Measurements from ENCODE around the gene ACSBG1. TPM values are rescaled to one million over a fixed set of nuclear protein-coding genes. Genes with fewer than 3 reads are reported as not detected.
A peak's percentile ranks its signal among the peaks of the same experiment; 100 is the strongest.

The ACSBG1 gene
- total RNA-seq, 2 donors from 2014 or later, result 0.58 to 0.59 TPM

DNA sequence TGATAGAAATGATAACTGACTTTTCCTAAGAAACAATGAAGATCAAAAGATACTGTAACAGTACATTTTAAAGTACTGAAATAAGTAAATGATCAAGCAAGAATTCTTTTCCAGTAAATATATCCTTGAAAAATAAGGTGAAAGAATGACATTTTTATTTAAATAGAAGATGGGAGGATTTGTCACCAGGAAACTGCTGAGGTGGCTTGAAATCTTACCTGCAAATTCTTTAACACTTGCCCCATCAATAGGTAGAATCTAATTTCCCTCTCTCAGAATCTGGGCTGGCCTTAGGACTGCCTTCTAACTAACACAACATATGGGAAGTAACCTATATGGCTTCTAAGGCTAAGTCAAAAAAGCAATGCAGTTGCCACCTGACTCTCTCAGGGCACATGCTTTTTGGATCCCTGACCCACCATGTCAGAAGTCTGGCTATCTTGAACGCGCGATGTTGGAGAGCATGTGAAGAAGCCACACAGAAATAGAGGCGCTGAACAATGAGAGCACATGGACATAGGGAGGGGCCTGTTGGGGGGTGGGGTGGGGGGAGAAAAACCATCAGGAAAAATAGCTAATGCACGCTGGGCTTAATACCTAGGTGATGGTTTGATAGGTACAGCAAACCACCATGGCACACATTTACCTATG lies 11.5 kb downstream of the ACSBG1 start:
- intact Hi-C loops (cut with DNase I), result no loop called here
- no peaks in the 10 kb centered on the region for H3K27me3 ChIP-seq

DNA sequence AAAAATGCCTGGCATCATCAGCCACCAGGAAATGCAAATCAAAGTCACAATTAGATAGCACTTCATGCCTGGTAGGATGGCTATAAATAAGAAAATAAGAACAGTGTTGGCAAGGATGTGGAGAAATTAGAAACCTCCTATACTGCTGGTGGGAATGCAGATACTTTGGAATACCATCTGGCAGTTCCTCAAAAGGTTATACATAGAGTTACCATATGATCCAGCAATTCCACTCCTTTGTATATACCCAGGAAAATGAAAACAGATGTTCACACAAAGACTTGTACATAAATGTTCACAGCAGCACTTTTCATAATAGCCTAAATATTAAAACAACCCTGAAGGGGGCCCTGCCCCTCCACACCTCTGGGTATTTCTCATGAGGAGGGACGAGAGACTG lies 13.7 kb downstream of the ACSBG1 start:
- no peaks in the 10 kb centered on the region for H3K27me3 ChIP-seq
- H3K9me3 ChIP-seq, result no peaks in the 10 kb centered on the region
- no peak overlapping the region for H3K4me3 ChIP-seq
- intact Hi-C loops (cut with DNase I), result no loop called here
- H3K27ac ChIP-seq, result no peak overlapping the region
- H3K9ac ChIP-seq (ENCODE audit: low read depth in 2 of 2, low read length in 2 of 2), result no peak overlapping the region
- no peak for DNase-seq
- no peaks in the 10 kb centered on the region for H3K36me3 ChIP-seq
- TF ChIP-seq CTCF (IDR thresholded peaks at IDR 0.05), result no peak
- H3K4me1 ChIP-seq, result no peaks in the 10 kb centered on the region

More for the DNA sequence above, 11.5 kb downstream of the ACSBG1 start:
- Histone ChIP-seq H3K9ac (ENCODE audit: low read depth in 2 of 2, low read length in 2 of 2) (no peak overlapping the region), H3K27ac (no peak overlapping the region), H3K4me1 (no peaks in the 10 kb centered on the region), H3K4me3 (no peak overlapping the region), H3K9me3 (no peaks in the 10 kb centered on the region), H3K36me3 (no peaks in the 10 kb centered on the region)
- DNase-seq, result no peak
- TF ChIP-seq CTCF (IDR thresholded peaks at IDR 0.05), result no peak

- peaks cover 10% of the 10 kb centered on the region for H3K4me1 ChIP-seq
- no peaks in the 10 kb centered on the region for H3K27me3 ChIP-seq
- H3K36me3 ChIP-seq, result no peaks in the 10 kb centered on the region
- no peaks in the 10 kb centered on the region for H3K9me3 ChIP-seq
- H3K4me3 ChIP-seq, result no peak overlapping the region
- TF ChIP-seq CTCF (IDR thresholded peaks at IDR 0.05), result no peak
- intact Hi-C loops (cut with DNase I), result no loop called here
- peak; percentile 95 for DNase-seq
- H3K27ac ChIP-seq, result peak overlapping the region; percentile 53
- peak overlapping the region; percentile 17 to 66 for H3K9ac ChIP-seq (ENCODE audit: low read depth in 2 of 2, low read length in 2 of 2)
Observed at GRCh38 chr15:78216276-78217104, 17.9 kb downstream of the ACSBG1 start.

DNA sequence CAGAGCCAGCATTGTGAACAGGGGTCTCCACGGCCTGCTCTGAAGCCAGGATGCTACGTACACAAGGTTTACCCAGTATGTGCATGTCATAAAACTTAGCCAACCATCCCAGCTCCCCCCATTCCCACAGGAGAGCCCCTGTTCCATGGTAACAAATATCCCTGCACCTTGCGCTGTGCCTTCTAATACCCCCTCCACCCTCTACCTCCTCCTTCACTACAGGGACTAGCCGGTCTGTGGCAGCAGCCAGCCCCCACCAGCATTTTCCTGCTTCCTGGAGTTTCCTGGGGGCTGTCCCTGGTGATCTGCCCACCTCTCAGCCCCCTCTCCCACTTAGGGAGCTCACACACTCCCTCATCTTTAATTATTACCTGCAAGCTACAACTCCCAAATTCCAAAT lies 20.4 kb downstream of the ACSBG1 start:
- H3K4me1 ChIP-seq, result peaks cover 16% of the 10 kb centered on the region
- intact Hi-C loops (cut with DNase I), result no loop called here

DNA sequence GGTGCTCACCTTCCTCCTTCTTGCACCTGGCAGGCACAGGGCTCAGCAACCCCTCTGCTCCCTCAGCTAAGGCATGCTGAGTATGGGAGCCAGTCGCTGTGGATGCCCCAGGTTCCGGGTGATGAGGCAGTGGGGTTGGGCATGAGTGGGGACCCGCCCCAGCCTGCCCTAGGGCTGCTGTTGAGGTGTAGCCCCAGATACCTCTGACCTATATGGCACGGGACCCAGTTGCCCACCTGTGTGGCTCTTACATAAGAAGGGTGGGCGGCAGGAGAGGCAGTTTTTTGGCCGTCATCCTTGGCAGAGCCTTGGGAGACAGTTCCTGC lies 21.0 kb downstream of the ACSBG1 start:
- peaks cover 16% of the 10 kb centered on the region for H3K4me1 ChIP-seq
- no peak for TF ChIP-seq CTCF (IDR thresholded peaks at IDR 0.05)
- H3K27ac ChIP-seq, result no peak overlapping the region
- no peak overlapping the region for H3K4me3 ChIP-seq
- no peak for DNase-seq
- intact Hi-C loops (cut with DNase I), result no loop called here
- no peaks in the 10 kb centered on the region for H3K27me3 ChIP-seq
- H3K9me3 ChIP-seq, result no peaks in the 10 kb centered on the region
- H3K9ac ChIP-seq (ENCODE audit: low read depth in 2 of 2, low read length in 2 of 2), result no peak overlapping the region
- no peaks in the 10 kb centered on the region for H3K36me3 ChIP-seq

More for the DNA sequence above, 20.4 kb downstream of the ACSBG1 start:
- Histone ChIP-seq H3K27ac (no peak overlapping the region), H3K9ac (ENCODE audit: low read depth in 2 of 2, low read length in 2 of 2) (no peak overlapping the region), H3K4me3 (no peak overlapping the region), H3K9me3 (no peaks in the 10 kb centered on the region), H3K27me3 (no peaks in the 10 kb centered on the region), H3K36me3 (no peaks in the 10 kb centered on the region)
- no peak for DNase-seq
- TF ChIP-seq CTCF (IDR thresholded peaks at IDR 0.05), result no peak

Data from colonic mucosa (tissue), 4 donors.